ENCODE measurements around the gene ERBB4. TPM values are rescaled to one million over a fixed set of nuclear protein-coding genes. Genes with fewer than 3 reads are reported as not detected.

The ERBB4 gene
- polyA plus RNA-seq, 1 of the 3 experiments (the other 2 are of a cell fraction) = 0.05 TPM

GRCh38 chr2:211881449-211881848, 657.2 kb downstream of the ERBB4 start:
- POLR2A ChIA-PET = interaction anchor here (0.6 kb wide), 1 partner anchor 23 kb away, joined by 3 read pairs; no protein-coding TSS in a partner anchor
- DNase-seq = no peak
- H3K9ac ChIP-seq = no peak overlapping the region
- no peaks in the 10 kb centered on the region for H3K79me2 ChIP-seq (ENCODE audit: insufficient read depth)
- TF ChIP-seq RCOR1 (IDR thresholded peaks at IDR 0.05; ENCODE audit: low read length) (no peak), USF2 (IDR thresholded peaks at IDR 0.05; ENCODE audit: borderline replicate concordance, low read depth, low read length) (no peak), MXI1 (IDR thresholded peaks at IDR 0.05; ENCODE audit: low read depth, low read length) (no peak), GABPA (IDR thresholded peaks at IDR 0.05; ENCODE audit: low read depth) (no peak), FOXM1 (IDR thresholded peaks at IDR 0.05; ENCODE audit: low read depth) (no peak), EP300 (IDR thresholded peaks at IDR 0.05; ENCODE audit: borderline replicate concordance in 1 of 2, low read depth in 1 of 2, low read length in 1 of 2) (no peak), FOSL2 (IDR thresholded peaks at IDR 0.05; ENCODE audit: borderline replicate concordance, low read depth) (no peak), PBX3 (IDR thresholded peaks at IDR 0.05) (no peak), TCF12 (IDR thresholded peaks at IDR 0.05) (no peak), TAF1 (IDR thresholded peaks at IDR 0.05; ENCODE audit: borderline replicate concordance, low read depth, low read length) (no peak), EZH2phosphoT487 (IDR thresholded peaks at IDR 0.05; ENCODE audit: borderline replicate concordance, low read depth) (no peak), POLR2AphosphoS5 (IDR thresholded peaks at IDR 0.05; ENCODE audit: low read depth, low read length) (no peak), GATA2 (CRISPR knock-in tag; IDR thresholded peaks at IDR 0.05) (no peak), NRF1 (IDR thresholded peaks at IDR 0.05; ENCODE audit: low read depth, low read length) (no peak), RFX5 (IDR thresholded peaks at IDR 0.05; ENCODE audit: low read length) (no peak), IRF3 (IDR thresholded peaks at IDR 0.05; ENCODE audit: low read depth, low read length) (no peak), USF1 (IDR thresholded peaks at IDR 0.05; ENCODE audit: borderline replicate concordance, low read depth) (no peak)
- H4K20me1 ChIP-seq (ENCODE audit: insufficient read depth) = no peaks in the 10 kb centered on the region
- H3K4me1 ChIP-seq (ENCODE audit: control insufficient read depth in 1 of 2, insufficient read depth in 2 of 2, low read depth in 1 of 2, low read length in 1 of 2) = no peaks in the 10 kb centered on the region
- H3F3A ChIP-seq (replicated peaks; ENCODE audit: insufficient read depth) = no peaks in the 10 kb centered on the region
- H3K27me3 ChIP-seq (ENCODE audit: insufficient read depth) = no peaks in the 10 kb centered on the region
- 70% methylated on average over 5 of the region's 6 CpGs for WGBS (ENCODE audit: low lambda C conversion rate)
- no peaks in the 10 kb centered on the region for H3K9me3 ChIP-seq
- no peaks in the 10 kb centered on the region for H3K36me3 ChIP-seq (replicated peaks in 1 of 2; ENCODE audit: control insufficient read depth in 1 of 2, insufficient read depth in 2 of 2, low read length in 1 of 2)
- H3K27ac ChIP-seq (ENCODE audit: low read depth in 2 of 2, low read length in 1 of 2) = no peak overlapping the region
- CTCF ChIA-PET = interaction anchor here (1.1 to 1.6 kb wide), 2 partner anchors 16 to 686 kb away, joined by 3 read pairs; no protein-coding TSS in a partner anchor
- H3K9me2 ChIP-seq = no peaks in the 10 kb centered on the region
- H2AFZ ChIP-seq (ENCODE audit: low read depth) = no peak overlapping the region
- H3K4me3 ChIP-seq (ENCODE audit: low read depth in 2 of 2, low read length in 1 of 2) = no peak overlapping the region
- H3K4me2 ChIP-seq = no peak overlapping the region

Measured in SK-N-SH (cell line).